Measurements from ENCODE around the gene MFAP3.
"Not testable (repeated sequence)": the region's sequence is repeated elsewhere in the genome, so short reads cannot be mapped to it uniquely, and the experiment has no call there.

MFAP3 gene

DNA sequence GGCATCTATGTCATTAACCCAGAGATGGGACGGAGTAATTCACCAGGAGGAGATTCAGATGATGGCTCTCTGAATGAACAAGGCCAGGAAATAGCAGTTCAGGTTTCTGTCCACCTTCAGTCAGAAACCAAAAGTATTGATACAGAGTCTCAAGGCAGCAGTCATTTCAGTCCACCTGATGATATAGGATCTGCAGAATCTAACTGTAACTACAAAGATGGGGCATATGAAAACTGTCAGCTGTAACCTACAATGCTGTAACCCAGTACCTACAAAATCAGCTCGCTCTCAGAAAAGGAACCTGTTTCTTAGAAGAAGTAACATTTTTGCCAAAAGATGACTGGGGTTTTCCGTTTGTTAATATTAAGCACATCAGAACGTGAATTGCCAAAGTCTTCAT lies 14.7 kb downstream of the MFAP3 start:
- DNase-seq (ENCODE audit: low read depth in 2 of 2): no peak

DNA sequence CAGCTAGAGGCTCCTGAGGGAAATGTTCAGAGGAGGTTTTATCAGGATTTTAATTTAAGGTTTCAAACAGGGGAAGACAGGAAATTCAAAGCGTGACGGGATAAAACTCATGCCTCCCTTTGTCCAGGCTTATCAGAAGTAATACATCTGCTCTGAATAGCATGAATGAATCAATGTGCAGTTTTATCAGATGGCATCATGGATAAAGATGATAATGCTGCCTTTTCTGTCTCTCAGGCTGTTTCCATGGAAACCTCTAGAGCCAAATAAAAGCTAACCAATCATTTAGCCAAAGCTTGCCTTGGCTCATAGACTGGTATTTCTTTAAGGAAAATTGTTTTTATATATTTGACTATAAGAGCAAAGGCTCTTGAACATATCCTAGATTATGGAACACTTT lies 16.4 kb downstream of the MFAP3 start:
- DNase-seq (ENCODE audit: low read depth in 2 of 2): no peak

GRCh38 chr5:154058055-154059038 lies 19.6 kb downstream of the MFAP3 start:
- no peak for DNase-seq (ENCODE audit: low read depth in 2 of 2)

GRCh38 chr5:154059039-154059430 lies 20.3 kb downstream of the MFAP3 start:
- no peak for DNase-seq (ENCODE audit: low read depth in 2 of 2)

- DNase-seq (ENCODE audit: low read depth in 2 of 2): no peak
Observed at GRCh38 chr5:154059583-154059982, 20.8 kb downstream of the MFAP3 start.

GRCh38 chr5:154060606-154061005 lies 21.8 kb downstream of the MFAP3 start:
- DNase-seq (ENCODE audit: low read depth in 2 of 2): no peak

DNA sequence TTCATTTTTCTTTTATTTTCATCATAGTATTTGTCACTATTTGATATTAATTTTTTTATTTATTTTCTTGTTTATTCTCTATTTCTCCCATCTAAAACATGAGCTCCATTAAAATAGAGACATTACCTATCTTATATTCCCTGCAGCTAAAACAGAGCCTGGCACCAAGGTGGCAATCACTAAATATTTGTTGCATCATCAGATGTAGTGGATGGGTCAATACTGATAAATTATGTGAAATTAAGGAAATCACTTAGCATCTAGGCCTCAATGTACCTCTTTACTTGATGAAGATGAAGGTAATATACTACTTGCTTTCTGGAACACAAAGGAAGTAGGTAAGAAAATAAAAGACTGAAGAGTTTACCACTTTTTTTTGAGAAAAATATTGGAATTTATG lies 24.6 kb downstream of the MFAP3 start:
- no peak for DNase-seq (ENCODE audit: low read depth in 2 of 2)

DNA sequence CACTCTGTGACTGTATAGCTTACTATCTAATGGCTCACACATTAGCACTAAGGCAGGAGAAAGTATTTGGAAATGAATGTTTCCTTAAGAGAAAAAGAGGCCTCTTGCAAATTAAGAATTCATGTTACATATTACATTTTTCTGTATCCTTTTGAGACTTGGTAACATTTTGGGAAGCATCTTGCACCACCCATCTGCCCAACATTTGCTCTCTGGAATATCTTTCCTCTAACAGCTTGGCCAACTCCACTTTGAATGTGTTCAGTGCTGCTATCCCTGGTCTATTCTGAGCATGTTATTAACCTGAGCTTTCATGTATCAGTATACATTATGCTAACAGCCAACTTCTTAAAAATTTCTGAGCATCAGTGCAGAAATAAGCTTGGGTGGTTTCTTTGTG lies 27.2 kb downstream of the MFAP3 start:
- DNase-seq (ENCODE audit: low read depth in 2 of 2): no peak

DNA sequence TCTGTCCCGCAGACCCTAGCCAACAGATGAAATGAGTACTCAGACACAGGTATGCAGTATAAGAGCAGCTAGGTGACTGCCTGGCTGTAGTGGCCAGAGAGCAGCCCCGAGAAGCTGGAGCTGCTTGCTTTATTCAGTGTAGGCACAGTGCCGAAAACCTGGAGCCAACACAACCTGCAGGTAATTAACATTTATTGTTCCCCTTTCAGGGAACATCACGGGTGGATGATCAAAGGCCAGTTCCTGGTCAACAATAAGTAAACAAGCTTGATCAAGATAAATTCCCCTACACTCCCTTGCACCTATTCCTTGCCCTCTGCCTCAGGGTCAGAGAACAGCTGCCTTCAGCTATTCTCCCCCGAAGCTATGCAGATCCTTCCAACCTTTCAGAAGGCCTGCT lies 31.1 kb downstream of the MFAP3 start:
- not testable (repeated sequence) for DNase-seq (ENCODE audit: low read depth in 2 of 2)

DNA sequence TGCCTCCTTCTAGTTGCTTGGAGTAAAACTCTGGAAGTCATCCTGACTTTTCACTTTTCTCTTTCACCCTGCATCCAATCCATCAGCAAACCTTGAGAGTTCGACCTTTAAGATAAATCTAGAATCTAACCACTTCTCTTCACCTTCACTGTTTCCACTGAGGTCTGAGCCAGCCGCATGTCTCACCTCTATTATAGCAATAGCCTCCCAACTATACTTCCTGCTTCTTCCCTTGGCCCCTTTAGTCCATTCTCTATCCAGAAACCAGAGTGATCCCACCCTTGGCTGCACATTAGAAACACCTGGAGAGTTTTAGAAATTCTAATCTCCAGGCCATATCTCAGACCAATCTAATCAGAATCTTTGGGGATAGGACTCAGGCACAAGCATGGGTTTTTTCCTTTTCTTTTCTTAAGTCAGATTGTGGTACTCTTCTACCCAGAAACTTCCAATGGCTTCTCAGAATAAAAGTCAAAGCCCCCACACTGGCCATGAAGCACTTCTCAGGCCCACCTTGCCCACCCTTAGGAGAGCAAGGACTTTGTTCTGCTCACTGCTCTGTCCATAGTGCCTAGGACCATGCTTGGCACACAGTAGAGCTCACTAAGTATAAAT lies 33.1 kb downstream of the MFAP3 start:
- DNase-seq (ENCODE audit: low read depth in 2 of 2): no peak

- peak; percentile 61 to 64 for DNase-seq (ENCODE audit: low read depth in 2 of 2)
Observed at GRCh38 chr5:154072414-154073171, 33.8 kb downstream of the MFAP3 start.

GRCh38 chr5:154076240-154076922 lies 37.6 kb downstream of the MFAP3 start:
- no peak for DNase-seq (ENCODE audit: low read depth in 2 of 2)

- no peak for DNase-seq (ENCODE audit: low read depth in 2 of 2)
Observed at GRCh38 chr5:154077696-154078095, 38.9 kb downstream of the MFAP3 start.

GRCh38 chr5:154078272-154078671 lies 39.5 kb downstream of the MFAP3 start:
- no peak for DNase-seq (ENCODE audit: low read depth in 2 of 2)

DNA sequence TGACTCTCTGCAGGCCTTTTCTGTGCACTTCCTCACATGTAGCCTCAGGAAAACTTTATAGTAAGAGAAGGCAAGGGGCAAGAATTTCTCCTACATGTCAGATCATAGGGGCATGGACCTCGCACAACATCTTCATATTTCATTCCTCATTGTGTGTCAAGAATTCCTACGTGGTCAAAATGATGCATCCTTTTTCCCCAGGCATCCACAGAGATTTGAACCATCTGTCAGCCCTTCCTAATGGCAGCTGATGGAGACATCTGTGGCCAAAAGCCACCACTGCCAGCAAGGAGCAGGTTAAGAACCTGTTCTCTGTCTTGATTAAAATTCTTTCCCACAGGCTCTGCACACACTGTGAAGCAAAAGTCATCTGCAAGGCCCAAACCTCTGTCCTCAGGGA lies 42.5 kb downstream of the MFAP3 start:
- no peak for DNase-seq (ENCODE audit: low read depth in 2 of 2)

DNA sequence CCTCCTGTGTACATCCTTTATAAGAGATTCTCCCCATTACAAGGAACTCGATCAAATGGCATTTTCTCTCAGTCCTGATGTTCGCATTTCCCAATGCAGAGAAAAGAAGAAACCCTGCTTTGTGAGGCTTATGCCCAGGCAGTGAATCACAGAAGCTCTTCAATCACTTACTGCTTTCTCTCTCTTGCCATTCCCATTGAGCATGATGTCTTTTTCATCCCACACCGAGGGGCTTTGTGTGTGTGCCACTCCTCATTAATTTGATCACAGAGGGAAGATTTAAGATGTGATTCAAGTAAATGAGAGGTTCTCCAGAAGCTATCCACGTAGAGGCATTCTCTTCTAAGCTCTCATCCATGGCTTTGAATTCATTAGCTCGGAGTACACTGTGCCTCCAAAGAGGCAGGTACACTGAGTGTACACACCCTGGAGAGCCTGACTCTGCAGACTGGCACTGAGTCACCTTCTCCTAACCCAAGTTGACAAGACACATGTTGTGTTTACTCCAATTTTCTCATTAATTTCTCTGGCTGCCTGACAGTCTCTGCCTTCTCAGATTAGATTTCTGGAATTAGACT lies 45.4 kb downstream of the MFAP3 start:
- DNase-seq (ENCODE audit: low read depth in 2 of 2): no peak

DNA sequence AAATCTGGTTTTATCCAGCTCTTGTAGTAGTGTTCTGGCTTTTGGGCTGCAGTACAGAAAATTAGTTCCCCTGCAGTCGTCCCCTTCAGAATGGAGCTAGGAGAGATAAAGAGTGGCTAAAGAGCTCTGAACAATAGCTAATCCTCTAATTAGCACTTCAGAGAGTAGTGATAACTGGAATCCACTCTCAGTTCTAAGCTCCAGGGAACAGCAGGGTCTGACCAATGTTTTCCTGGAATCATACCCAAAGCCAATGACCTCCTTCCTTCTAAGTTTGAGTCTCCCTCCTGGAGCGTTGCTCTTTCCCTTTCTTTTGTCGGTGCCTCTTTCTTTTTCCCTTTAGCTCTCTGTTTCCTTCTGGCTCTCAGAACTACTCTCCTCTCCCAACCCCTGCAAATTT lies 47.4 kb downstream of the MFAP3 start:
- no peak for DNase-seq (ENCODE audit: low read depth in 2 of 2)

- no peak for DNase-seq (ENCODE audit: low read depth in 2 of 2)
Observed at GRCh38 chr5:154086641-154087040, 47.9 kb downstream of the MFAP3 start.

- no peak for DNase-seq (ENCODE audit: low read depth in 2 of 2)
Observed at GRCh38 chr5:154087260-154087659, 48.5 kb downstream of the MFAP3 start.

GRCh38 chr5:154088801-154089200 lies 50.0 kb downstream of the MFAP3 start:
- DNase-seq (ENCODE audit: low read depth in 2 of 2): no peak

GRCh38 chr5:154090656-154091055 lies 51.9 kb downstream of the MFAP3 start:
- no peak for DNase-seq (ENCODE audit: low read depth in 2 of 2)
